Neural crest cell (in vitro differentiated cells): ENCODE measurements around the gene ANO7. TPM values are rescaled to one million over a fixed set of nuclear protein-coding genes. Genes with fewer than 3 reads are reported as not detected.

Experiments
- DNase-seq: peaks from one replicate; pipeline ENCODE4 v3.0.0; 2021; ENCODE audit warnings: low read depth, mixed read lengths, low spot score
- H3K27ac Mint-ChIP-seq: one replicate; pipeline ENCODE4 v1.8.0; 2021; ENCODE audit warnings: mild to moderate bottlenecking, mixed read lengths; ENCODE audit not compliant: unreplicated experiment
- H3K27me3 Mint-ChIP-seq: 2 replicates; pipeline ENCODE4 v1.8.0; 2021; ENCODE audit warnings: low read depth, mild to moderate bottlenecking, mixed read lengths
- H3K36me3 Mint-ChIP-seq: 2 replicates; pipeline ENCODE4 v1.8.0; 2021; ENCODE audit warnings: low read depth, mild to moderate bottlenecking, mixed read lengths
- H3K4me1 Mint-ChIP-seq: 2 replicates; pipeline ENCODE4 v1.8.0; 2021; ENCODE audit warnings: mixed read lengths
- H3K4me3 Mint-ChIP-seq: one replicate; pipeline ENCODE4 v1.8.0; 2021; ENCODE audit warnings: mild to moderate bottlenecking, mixed read lengths
- H3K9me3 Mint-ChIP-seq: 2 replicates; pipeline ENCODE4 v1.8.0; 2021; ENCODE audit warnings: mixed read lengths
- total RNA-seq: library from RNA; stranded (reverse); gene quantifications from 2 replicates; pipeline ENCODE4 v1.2.1, GENCODE V29; 2021
- TF ChIP-seq, protein P1 (sequence below): fragments of 200-600 bp; sonication (generic); conservative IDR thresholded peaks from 2 replicates; pipeline ENCODE4 v1.5.0; 2021; ENCODE audit warnings: antibody characterized with exemption, mild to moderate bottlenecking

The ANO7 gene
- total RNA-seq, 1 donor from 2014 or later = 3.2 TPM

DNA sequence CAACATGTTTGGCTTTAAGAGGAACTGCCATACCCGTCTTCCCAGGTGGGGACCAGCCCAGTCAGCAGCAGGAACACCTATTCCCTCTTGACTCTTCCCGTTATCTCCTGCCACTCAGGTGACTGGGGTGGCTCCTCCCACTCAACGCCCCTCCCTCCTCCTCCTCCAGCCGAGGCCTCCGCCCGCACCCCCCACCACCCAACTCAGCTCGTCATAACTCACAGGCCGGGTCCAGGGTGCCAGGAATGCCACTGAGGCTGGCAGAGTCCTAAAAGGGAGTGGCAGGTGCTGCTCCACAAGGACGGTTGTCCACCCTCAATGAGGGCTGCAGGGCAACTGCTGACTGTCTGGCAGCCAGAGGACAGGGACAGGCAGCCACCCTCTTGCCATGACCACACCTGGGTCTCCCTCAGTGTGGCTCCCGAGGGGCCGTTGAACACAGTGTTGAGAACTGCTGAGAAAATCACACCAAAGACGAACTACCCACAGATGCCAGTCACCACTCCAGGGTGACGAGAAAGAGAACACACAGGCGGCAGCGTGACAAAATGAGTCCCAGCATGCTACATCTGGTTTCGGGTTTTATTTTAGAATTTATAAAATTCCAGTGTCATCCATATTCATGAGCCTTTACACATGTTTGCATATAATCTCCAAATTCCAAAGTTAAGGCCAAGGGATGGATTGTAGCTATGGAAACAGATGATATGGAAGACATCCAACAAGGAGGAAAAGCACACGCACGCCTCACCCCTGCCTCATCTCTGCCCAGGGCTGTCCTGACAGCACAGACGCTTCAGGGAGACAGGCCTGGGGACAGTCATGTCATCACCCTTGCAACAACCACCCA is 38.5 kb downstream of the ANO7 start:
- Mint-ChIP-seq H3K9me3 (no peaks in the 10 kb centered on the region), H3K4me3 (no peak overlapping the region), H3K36me3 (peaks cover 5% of the 10 kb centered on the region), H3K27ac (no peak overlapping the region), H3K4me1 (peaks cover 25% of the 10 kb centered on the region), H3K27me3 (peaks cover 3% of the 10 kb centered on the region)
- TF ChIP-seq, protein P1, sequence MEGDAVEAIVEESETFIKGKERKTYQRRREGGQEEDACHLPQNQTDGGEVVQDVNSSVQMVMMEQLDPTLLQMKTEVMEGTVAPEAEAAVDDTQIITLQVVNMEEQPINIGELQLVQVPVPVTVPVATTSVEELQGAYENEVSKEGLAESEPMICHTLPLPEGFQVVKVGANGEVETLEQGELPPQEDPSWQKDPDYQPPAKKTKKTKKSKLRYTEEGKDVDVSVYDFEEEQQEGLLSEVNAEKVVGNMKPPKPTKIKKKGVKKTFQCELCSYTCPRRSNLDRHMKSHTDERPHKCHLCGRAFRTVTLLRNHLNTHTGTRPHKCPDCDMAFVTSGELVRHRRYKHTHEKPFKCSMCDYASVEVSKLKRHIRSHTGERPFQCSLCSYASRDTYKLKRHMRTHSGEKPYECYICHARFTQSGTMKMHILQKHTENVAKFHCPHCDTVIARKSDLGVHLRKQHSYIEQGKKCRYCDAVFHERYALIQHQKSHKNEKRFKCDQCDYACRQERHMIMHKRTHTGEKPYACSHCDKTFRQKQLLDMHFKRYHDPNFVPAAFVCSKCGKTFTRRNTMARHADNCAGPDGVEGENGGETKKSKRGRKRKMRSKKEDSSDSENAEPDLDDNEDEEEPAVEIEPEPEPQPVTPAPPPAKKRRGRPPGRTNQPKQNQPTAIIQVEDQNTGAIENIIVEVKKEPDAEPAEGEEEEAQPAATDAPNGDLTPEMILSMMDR = no peak
- DNase-seq = no peak

GRCh38 chr2:241227594-241227993 is 39.1 kb downstream of the ANO7 start:
- Mint-ChIP-seq H3K9me3 (no peaks in the 10 kb centered on the region), H3K27me3 (peaks cover 3% of the 10 kb centered on the region), H3K36me3 (peaks cover 7% of the 10 kb centered on the region), H3K4me3 (no peak overlapping the region), H3K27ac (no peak overlapping the region), H3K4me1 (peaks cover 21% of the 10 kb centered on the region)
- TF ChIP-seq, protein P1 = no peak
- DNase-seq = no peak

- peaks cover 3% of the 10 kb centered on the region for H3K27me3 Mint-ChIP-seq
- H3K27ac Mint-ChIP-seq = no peak overlapping the region
- peaks cover 18% of the 10 kb centered on the region for H3K4me1 Mint-ChIP-seq
- TF ChIP-seq, protein P1 = no peak
- no peak for DNase-seq
- no peaks in the 10 kb centered on the region for H3K9me3 Mint-ChIP-seq
- no peak overlapping the region for H3K4me3 Mint-ChIP-seq
- peaks cover 8% of the 10 kb centered on the region for H3K36me3 Mint-ChIP-seq
Measured at GRCh38 chr2:241228081-241228859, 39.8 kb downstream of the ANO7 start.

DNA sequence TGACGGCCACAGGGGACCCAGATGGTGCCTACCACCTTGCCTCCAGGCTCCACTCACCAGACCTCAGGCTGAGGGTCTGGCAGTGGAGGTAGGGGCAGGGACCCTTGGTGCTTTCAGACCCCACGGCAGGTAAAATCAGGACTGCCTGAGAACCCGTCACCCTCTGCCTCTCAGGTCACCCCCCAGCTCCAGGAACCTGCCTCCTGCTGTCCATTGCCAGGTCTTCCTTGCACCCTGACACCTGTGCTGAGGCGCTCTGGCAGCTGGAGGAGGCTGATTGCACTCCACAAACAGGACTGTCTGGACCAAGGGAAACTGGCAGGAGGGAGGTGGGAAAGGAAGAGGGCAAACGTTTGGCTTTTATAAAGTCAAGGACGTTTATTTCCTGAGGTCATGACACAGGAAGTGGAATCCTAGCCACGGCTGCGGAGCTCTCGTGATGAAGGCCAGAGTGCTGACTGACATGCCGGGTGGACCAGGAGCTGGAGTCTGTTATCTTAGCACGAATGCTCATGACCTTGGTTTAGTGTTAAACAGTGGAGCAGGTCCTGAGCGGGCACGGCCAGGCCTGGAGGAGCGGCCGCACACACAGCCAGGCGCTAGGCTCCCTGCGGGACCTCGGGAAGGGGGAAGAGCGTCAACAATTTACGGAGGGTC is 40.5 kb downstream of the ANO7 start:
- H3K27ac Mint-ChIP-seq = peak overlapping the region; percentile 40
- H3K36me3 Mint-ChIP-seq = peaks cover 8% of the 10 kb centered on the region
- DNase-seq = no peak

More for the DNA sequence above, 40.5 kb downstream of the ANO7 start:
- H3K9me3 Mint-ChIP-seq = no peaks in the 10 kb centered on the region
- H3K4me1 Mint-ChIP-seq = peaks cover 12% of the 10 kb centered on the region
- H3K27me3 Mint-ChIP-seq = peaks cover 3% of the 10 kb centered on the region
- TF ChIP-seq, protein P1 = no peak
- no peak overlapping the region for H3K4me3 Mint-ChIP-seq
